Neural progenitor cell (in vitro differentiated cells): Measurements from ENCODE around the gene PAQR5.

ENCODE experiments used
- EZH2 ChIP-seq: fragments of 200-600 bp; sonication (generic); IDR thresholded peaks from 2 replicates; pipeline ENCODE4 v1.6.1; 2017; ENCODE audit warnings: antibody characterized with exemption, mild to moderate bottlenecking, moderate library complexity
- EZH2phosphoT487 ChIP-seq: fragments of 200-600 bp; sonication (generic); IDR thresholded peaks from 2 replicates; pipeline ENCODE4 v1.6.1; 2017; ENCODE audit warnings: antibody characterized with exemption
- TF ChIP-seq, protein P1 (sequence below): fragments of 200-600 bp; sonication (generic); IDR thresholded peaks from 2 replicates; pipeline ENCODE4 v1.5.1; 2017; ENCODE audit warnings: antibody characterized with exemption, mild to moderate bottlenecking

- TF ChIP-seq, protein P1, sequence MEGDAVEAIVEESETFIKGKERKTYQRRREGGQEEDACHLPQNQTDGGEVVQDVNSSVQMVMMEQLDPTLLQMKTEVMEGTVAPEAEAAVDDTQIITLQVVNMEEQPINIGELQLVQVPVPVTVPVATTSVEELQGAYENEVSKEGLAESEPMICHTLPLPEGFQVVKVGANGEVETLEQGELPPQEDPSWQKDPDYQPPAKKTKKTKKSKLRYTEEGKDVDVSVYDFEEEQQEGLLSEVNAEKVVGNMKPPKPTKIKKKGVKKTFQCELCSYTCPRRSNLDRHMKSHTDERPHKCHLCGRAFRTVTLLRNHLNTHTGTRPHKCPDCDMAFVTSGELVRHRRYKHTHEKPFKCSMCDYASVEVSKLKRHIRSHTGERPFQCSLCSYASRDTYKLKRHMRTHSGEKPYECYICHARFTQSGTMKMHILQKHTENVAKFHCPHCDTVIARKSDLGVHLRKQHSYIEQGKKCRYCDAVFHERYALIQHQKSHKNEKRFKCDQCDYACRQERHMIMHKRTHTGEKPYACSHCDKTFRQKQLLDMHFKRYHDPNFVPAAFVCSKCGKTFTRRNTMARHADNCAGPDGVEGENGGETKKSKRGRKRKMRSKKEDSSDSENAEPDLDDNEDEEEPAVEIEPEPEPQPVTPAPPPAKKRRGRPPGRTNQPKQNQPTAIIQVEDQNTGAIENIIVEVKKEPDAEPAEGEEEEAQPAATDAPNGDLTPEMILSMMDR: no peak
- TF ChIP-seq EZH2phosphoT487 (no peak), EZH2 (no peak)
Observed at GRCh38 chr15:69391046-69391757, 92.5 kb downstream of the PAQR5 start.
